GM21737 (cell line): ENCODE results near the gene OXNAD1.
"Not testable (repeated sequence)": the region's sequence is repeated elsewhere in the genome, so short reads cannot be mapped to it uniquely, and the experiment has no call there.

ENCODE experiments used
- ATAC-seq: cut with Tn5 transposase; IDR thresholded peaks from one replicate; pipeline ENCODE4 v1.9.1; 2021; ENCODE audit warnings: mild to moderate bottlenecking, moderate library complexity; ENCODE audit not compliant: unreplicated experiment

OXNAD1 gene

DNA sequence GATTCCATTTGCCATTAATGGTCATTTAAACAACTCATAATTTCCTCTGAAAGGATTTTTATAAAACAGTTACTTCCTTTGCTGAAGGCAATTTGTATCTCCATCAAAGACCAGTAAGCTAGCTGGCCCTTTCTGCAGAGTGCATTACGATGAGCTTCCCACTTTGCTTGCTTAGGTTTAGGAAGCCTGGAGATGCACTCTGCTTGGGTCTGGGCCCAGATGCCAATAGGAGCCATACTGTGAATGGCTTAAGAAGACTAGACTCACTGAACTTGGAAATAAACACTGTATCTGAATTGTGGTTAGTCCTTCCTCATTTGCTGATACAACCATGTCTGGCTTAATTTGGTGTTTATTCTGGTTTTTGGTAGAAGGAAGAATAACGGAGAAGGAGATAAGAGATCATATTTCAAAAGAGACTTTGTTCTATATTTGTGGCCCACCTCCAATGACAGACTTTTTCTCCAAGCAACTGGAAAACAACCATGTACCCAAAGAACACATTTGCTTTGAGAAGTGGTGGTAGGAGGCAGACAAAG is 38.1 kb downstream of the OXNAD1 start:
- no peak for ATAC-seq

DNA sequence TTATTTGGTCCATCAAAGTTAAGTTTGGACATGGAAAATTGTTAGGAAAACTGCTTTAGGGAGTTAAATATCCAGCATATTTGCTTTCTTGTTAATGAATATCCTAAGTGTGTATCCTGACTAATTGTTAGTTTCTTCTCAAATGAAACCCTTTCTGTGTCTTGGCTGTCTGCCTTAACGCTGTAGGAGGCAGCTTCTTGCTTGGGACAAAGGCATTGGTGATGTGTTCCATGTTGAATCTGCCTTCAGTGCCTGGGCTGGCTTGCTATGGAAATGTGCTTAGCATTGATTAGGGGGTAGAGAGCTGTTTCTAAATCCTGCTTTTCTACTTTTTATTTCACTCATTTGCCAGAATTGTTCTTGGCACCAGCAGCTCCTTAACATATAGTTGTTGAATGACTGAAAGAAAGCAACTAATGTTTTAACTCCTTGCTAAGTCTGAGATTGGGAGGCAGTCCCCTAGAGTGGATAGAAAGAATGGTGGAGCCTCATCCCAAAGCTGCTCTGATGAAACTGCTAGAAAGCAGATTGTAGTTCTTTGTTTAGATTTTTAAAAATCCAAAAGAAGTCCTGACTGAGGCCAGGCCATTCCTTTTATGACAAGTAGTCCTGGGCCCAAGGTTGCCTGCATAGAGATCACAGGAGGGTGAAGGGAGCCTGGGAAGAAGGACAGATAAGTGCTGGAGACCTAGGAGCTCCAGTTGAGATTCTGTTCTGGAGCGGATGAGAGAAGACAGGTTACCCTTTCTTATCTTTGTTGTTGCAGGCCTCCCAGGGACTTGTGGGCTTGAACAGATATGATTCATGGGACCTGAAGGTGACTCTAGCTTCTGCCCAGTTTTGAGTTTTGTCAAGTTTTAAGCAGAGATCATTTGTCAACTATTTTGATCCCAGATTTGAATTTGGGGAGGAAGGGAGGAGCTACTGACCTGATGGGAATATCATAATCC is 39.3 kb downstream of the OXNAD1 start:
- ATAC-seq: no peak

DNA sequence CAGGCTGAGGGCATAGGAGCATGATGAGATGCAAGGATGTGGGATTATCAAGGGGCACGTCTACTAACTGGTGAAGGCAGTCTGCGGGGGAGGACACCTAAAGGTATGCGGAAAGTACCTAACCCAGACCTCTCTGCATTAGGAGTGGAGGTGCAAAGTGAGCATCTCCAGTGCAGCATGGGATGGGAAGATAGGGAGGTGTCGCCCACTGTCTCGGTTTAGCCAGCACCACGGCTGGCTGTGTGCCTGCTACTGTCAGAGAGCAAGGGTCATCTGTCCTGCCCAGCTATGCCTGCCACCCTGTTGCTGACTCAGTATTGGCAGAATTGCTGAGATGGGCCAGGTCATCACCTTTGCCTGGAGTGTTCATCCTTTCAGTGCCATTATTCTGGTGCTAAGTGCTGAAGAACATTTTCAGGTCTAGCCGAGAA is 40.1 kb downstream of the OXNAD1 start:
- no peak for ATAC-seq

DNA sequence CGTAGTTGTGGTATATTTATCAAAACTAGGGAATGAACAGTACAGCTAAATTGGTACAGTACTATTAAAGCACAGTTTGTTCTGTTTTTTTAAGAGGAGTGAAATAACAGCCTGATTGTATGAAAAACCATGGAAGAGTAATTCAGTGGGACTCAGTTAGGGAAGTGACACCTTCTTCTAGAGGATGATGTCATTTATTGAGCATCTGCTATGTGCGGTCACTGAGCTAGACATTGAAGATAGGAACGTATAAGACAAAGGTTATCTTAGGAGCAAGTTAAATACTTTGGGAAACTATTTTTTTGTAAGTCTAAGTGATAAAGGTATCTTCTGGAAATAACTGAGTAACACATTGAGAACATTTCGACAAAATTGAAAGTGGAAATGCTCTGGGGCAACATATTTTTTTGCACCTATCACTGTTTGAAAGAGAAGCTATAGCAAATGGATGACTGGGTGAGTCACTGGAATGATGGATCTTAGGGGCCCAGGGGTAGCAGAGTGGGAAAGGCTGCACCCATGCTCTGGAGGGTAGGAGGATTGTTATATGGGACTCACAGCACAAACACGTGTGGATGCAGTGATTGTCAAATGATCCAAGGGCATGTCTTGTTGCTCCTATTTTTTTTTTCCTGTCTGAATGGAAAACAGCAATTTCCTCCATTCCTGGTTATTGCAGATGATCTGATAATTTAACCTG is 43.0 kb downstream of the OXNAD1 start:
- no peak for ATAC-seq

DNA sequence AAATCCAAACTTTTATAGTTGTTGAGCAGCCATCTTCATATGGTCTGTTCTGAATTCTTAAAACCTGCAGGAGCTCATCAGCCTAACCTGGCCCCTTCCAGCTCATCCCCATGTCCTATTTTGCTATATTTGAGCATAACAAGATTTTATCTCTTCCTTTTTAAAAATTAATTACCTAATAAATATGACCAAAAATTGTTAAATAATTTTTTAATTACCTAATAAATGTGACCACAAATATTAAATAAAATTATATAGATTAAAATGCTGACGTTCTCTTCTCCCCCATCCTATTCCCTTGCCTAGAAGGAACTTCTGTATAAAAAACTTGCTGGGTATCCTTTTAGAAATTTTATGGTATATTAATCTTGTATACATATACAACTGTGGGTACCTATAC is 43.7 kb downstream of the OXNAD1 start:
- no peak for ATAC-seq

DNA sequence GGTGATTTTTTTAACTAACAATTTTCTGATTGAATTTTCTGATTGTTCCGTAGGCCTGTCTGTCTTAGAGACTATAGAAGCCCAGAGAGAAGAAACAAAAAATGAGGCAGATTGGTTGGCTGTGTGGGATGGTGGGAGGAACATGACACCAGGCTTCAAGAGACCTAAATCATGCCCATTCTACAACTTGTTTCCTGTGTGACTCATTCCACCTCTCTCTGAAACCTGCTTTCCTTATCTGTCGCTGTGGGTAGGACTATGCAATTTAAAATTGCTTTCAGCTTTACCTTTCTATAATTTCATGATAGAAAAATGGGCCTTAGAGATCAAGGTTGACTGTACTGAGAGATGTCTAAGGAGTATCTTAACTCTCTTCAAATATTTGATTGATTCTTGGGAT is 44.5 kb downstream of the OXNAD1 start:
- ATAC-seq: peak; percentile 83

DNA sequence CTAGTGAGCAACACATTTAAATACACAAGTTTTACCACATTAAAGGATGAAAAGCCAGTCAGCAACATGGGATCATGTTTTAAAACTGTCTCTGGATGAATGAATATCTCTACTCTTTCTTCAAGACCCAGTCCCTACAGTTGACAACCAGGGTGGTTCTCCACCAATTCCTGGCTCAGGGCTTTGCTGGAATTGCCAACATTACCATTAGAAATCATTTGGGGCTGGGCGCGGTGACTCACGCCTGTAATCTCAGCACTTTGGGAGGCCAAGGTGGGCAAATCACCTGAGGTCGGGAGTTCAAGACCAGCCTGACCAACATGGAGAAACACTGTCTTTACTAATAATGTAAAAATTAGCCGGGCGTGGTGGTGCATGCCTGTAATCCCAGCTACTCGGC is 45.5 kb downstream of the OXNAD1 start:
- not testable (repeated sequence) for ATAC-seq

DNA sequence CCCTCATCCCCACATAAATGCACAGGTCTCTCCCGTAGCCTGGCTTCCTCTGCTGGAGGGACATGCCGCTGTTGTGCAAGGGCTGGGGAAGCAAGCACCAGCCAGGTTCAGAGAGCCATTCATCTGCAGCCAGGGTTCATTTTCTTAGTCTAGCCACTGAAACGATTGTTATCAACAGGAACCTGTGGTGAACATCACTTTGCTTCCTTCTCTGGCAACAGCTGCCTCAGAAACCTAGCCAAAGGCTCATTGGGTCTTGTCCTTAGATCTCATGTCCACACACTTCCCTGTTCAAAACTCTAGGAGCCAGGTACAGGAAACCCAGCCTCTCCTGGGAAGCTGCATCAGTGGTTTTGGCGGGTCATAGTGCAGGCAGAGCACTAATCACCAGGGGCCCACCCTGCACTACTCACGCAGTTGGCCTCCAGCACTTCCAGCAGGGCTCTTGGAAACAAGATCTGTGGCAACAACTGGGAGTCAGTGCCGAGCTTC is 47.0 kb downstream of the OXNAD1 start:
- peak; percentile 80 for ATAC-seq

DNA sequence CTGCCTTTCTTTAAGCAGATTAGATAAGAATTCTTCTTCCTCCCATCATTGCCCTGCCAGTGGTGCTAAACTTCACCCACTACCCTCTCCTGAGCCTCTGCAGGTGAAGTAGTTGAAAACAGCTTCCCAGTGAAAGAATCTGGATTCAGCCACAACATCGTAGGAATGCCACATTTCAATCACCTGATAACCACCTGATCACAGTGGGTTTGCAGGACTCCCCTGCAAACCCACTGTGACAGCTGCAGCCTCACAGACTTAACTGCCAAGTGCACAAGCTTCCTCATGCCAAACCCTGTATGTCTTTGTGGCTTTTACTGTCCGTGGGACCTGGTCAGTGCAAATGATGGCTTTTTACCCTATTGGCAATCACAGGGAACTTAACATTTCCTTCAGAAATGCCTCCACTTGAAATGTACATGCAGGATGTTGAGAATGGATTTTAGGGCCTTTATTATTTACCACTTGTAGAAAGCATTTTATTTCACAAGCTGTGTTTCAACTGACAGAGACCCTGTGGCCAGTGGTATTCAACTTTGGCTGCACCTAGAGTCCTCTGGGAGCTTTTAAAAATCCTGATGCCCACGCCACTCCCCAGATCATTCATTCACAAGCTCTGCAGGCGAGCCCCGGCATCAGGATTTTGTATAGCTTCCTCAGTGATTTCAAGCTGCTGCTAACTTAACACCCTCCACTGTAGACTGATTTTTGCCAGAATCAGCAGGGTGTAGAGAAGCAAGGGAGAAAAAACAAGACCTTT is 49.1 kb downstream of the OXNAD1 start:
- no peak for ATAC-seq

DNA sequence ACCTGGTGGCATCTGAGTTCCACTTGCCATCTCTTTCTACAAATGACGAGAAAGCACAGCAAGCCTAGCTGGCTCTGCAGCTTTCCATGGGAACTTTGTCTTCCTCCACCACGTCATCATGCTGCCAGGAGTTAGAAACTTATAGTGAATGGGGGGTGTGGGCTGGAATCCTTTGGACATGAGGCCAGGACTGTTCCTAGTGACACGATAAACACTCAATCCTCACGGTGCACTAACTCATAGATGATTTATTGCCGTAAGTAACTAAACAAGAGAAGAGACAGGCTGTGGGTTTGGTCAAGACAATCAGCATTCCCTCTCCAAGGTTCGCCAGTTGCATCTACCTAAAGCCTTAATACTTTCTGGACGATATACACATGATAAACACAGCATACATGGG is 50.6 kb downstream of the OXNAD1 start:
- no peak for ATAC-seq

DNA sequence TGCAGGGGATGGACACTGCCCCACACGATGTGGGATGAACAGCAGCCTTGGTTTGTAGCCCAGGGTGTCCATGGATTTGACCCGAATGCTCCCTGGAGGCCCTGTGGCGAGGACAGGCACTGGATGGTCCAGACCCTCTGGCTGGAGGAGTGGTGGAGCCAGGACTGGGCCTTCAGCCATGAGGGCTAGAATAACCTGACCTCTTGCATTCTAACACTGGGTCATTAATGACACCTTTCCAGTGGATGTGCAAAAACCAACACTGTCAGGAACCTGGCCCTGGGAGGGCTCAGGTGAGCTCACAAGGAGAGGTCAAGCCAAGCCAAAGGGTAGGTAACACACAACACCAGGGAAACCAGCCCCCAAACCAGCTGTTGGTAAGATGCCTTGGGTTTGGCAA is 51.4 kb downstream of the OXNAD1 start:
- no peak for ATAC-seq

DNA sequence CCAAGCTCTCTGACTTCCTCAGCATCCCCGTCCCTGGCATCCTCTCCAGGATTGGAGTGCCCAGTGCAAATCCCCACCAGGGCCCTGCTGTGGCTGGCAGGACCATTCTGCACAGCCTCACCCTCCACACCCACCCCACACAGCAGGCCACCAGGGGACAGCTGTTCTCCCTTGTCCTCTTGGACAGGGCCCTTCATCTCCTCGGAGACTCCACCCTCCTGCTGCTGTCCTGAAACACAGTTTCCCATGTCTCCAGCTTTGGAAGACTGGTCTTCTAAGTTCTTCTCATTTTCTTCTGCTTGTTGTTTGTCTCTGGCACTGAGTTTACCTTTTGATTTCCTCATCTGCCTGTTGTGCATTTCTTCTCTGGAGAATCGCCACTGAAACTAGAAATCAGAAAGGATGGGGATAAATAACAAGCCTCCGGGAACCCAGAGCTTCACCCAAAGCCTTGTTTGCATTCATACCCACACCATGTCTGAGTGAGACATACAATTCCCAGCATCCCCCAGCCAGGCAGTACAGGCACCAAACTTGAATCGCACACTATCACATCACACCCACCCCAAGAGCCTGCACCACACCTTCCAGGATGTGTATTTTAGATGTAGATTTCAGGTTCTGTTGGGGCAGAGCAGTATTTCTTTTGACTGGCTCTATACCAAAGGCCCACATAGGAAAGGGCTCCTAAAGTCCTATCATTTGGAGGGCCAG is 52.0 kb downstream of the OXNAD1 start:
- no peak for ATAC-seq

DNA sequence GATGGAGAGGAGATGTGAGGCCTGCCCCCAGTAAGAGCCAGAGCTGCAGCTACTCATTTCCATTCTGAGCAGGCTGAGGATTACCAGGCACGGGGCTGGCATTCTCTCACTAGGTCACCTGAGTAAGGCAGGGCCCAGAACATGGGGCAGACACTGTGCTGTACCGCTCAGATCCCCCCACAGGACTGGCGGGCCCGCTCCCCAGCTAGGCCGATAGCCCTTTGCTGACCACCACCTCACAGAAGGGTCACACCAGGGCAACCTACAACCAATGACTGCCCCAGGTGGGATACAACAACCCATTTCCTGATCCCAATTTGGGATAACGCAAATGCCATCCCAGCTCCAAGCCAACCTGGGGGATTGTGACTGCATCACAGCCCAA is 52.5 kb downstream of the OXNAD1 start:
- no peak for ATAC-seq

DNA sequence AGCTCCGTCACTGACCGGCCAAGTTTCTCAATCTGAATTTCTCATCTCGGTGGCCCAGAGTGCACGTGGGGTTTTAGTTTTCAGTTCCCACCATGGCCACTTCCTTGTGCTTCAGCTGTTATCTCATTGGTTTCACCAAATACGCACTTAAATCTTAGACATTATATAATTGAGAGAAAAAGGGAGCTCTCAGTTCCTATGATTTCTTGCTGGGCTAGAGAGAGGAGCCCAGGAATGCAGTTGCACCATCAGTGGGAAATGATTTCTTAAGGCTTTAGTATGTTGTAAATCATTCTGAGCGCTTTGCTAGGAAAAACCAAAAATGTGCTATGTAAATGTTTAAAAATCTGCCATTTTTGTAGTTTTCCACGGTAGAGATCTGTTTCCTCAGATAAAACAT is 53.2 kb downstream of the OXNAD1 start:
- no peak for ATAC-seq

DNA sequence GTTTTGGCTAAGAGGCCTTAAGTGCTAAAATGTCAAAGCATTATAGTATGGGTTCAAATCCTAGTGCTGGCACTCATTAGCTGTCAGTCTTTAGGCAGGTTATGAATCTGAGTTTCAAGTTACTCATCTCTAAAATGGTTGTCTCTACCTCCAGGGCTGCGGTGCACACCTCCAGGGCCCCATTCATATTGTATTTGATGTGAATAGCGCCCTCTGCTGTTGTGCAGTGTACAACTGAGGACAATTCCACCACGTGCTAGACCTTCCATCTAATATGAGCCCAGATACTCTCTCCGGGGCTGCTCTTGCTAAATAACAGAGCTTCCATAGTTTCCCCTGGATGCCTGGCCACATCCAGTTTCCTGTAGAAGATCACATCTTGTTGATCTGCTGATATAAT is 54.3 kb downstream of the OXNAD1 start:
- no peak for ATAC-seq

DNA sequence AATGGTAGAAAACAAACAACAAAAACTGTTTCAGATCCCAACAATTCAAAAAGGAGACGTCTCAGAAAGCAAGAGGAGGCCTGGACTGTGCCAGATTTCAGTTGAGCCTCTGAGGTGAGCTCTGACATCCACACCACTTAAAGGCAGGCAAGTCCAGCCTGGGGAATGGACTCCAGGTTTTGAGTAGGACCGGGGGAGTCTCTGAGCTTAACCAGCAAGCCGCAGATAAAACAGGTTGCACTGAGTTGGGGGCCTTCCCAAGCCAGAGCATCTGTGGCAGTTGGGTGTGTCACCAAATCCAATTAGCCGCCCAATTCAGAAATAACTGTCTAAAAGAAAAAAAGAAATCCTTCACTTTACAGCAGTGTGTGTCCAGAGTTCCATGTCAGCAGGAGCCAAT is 54.7 kb downstream of the OXNAD1 start:
- ATAC-seq: no peak

DNA sequence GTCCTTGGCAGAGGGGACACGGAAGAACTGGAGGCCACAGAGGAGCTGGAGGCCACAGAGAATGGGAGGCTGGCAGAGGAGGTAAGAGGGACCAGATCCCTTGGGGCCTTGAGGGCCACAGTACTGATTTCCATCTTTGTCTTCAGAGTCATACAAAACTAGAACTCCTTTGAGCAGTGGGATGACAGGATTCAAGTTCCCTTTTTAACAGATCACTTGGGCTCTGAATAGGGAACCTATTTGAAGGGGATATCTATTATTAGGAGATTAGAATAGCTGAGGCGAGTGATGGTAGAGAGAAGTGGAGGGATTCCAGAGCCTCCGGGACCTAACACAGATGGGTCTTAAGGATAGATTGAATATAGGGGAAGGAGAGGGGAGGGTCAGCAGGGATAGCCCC is 55.7 kb downstream of the OXNAD1 start:
- no peak for ATAC-seq

DNA sequence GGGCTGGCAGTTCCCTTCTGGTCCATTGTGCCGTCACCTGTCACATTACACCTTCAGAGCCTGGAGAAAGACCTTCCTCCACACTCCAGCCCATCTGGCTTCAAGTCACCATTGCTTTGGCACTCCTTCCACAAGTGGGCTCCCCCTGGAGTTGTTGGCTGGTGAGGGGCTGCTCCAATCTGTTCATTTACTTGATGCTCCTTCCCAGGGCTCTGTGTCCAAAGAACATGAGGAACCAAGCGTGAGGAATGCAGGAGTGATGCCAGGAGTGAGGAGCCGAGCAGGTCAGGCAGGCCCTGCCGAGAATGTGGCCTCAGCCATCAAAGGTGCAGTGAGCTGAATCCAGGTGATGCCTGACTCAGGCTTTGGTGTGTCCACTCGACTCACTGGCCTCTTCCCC is 57.2 kb downstream of the OXNAD1 start:
- no peak for ATAC-seq

DNA sequence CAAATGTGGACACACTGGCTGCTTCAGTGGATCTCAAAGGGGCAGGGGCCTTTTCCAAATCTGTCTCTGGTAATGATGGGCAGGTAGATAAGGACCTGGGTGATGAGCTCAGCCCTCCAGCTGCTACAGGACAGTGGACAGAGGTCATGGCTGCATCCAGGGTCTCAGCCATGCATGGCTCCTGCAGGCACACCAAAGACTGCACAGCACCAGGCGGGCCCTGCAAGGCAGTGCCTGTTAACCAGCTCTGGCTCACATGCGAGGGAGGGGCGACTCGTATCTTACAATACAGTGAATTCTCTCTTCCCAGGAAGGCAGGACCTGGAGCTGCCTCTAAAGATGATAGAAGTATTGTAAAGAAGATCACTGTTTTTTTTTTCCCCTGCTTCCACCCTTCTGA is 58.7 kb downstream of the OXNAD1 start:
- no peak for ATAC-seq

DNA sequence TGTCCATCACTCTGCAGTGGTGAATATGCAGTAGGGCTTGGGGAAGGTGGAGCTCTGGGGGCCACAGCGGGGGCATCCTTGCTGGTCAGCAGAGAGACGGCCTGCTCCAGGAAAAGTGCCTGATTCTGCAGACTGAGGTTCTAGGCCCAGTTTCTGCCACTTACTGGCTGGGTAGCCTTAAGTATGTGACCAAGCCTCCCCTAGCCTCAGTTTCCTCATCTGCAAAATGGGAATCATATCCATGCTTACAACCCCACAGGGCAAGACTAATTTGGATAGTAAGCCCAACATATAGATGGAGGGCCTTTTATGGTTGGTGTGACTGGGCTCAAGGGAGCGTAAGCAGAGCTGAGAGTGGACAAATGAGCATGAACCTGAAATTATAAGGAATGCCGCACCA is 60.8 kb downstream of the OXNAD1 start:
- ATAC-seq: no peak
